Trophoblast cell (in vitro differentiated cells and primary cell): ENCODE measurements around the gene C11orf42.
"Not testable (repeated sequence)": the region's sequence is repeated elsewhere in the genome, so short reads cannot be mapped to it uniquely, and the experiment has no call there.

Source experiments
- DNase-seq, 2 donors: peaks; one replicate each; pipeline ENCODE4 v3.0.0-alpha.2; 2016
- H2AFZ ChIP-seq: 2 replicates; pipeline ENCODE4 v1.6.1; 2013; ENCODE audit warnings: low read length, moderate library complexity, mild to moderate bottlenecking; ENCODE audit not compliant: insufficient read depth, poor library complexity
- H2AK5ac ChIP-seq: 2 replicates; pipeline ENCODE4 v1.6.1; 2013; ENCODE audit warnings: mild to moderate bottlenecking, low read length
- H2BK120ac ChIP-seq: 2 replicates; pipeline ENCODE4 v1.6.1; 2013; ENCODE audit warnings: low read length, mild to moderate bottlenecking, moderate library complexity; ENCODE audit not compliant: insufficient read depth, poor library complexity
- H2BK12ac ChIP-seq: 2 replicates; pipeline ENCODE4 v1.6.1; 2013; ENCODE audit warnings: mild to moderate bottlenecking, low read length, moderate library complexity
- H2BK5ac ChIP-seq: 2 replicates; pipeline ENCODE4 v1.6.1; 2013; ENCODE audit warnings: low read length, low read depth, moderate library complexity, mild to moderate bottlenecking; ENCODE audit not compliant: poor library complexity
- H3K14ac ChIP-seq: 2 replicates; pipeline ENCODE4 v1.6.1; 2013; ENCODE audit warnings: mild to moderate bottlenecking, low read length
- H3K18ac ChIP-seq: 2 replicates; pipeline ENCODE4 v1.6.1; 2013; ENCODE audit warnings: mild to moderate bottlenecking, low read length
- H3K23ac ChIP-seq: 2 replicates; pipeline ENCODE4 v1.6.1; 2013; ENCODE audit warnings: low read length
- H3K27ac ChIP-seq: 2 replicates; pipeline ENCODE4 v1.5.1; 2013; ENCODE audit warnings: low read depth, mild to moderate bottlenecking, inconsistent platforms, low read length, moderate library complexity
- H3K27me3 ChIP-seq: 2 replicates; pipeline ENCODE4 v1.6.1; 2013; ENCODE audit warnings: inconsistent platforms, mild to moderate bottlenecking, low read length, moderate library complexity; ENCODE audit not compliant: insufficient read depth
- H3K36me3 ChIP-seq, 2 experiments: 1 replicate in 1 of 2; 2 replicates in 1 of 2; pipeline ENCODE4 v1.6.1; 2013; ENCODE audit warnings: low read length in 2 of 2, mild to moderate bottlenecking in 2 of 2, moderate library complexity in 1 of 2; ENCODE audit not compliant: insufficient read depth in 2 of 2, control insufficient read depth in 1 of 2
- H3K4ac ChIP-seq: 2 replicates; pipeline ENCODE4 v1.6.1; 2013; ENCODE audit warnings: low read depth, mild to moderate bottlenecking, low read length, moderate library complexity
- H3K4me1 ChIP-seq, 2 experiments: 1 replicate in 1 of 2; 2 replicates in 1 of 2; pipeline ENCODE4 v1.6.1; 2013; ENCODE audit warnings: low read length in 2 of 2, mild to moderate bottlenecking in 2 of 2, moderate library complexity in 1 of 2; ENCODE audit not compliant: insufficient read depth in 2 of 2, control insufficient read depth in 1 of 2
- H3K4me2 ChIP-seq: 2 replicates; pipeline ENCODE4 v1.6.1; 2013; ENCODE audit warnings: inconsistent platforms, mild to moderate bottlenecking, low read length, moderate library complexity
- H3K4me3 ChIP-seq: 2 replicates; pipeline ENCODE4 v1.5.1; 2013; ENCODE audit warnings: mild to moderate bottlenecking, low read depth, low read length, inconsistent platforms
- H3K79me1 ChIP-seq: one replicate; pipeline ENCODE4 v1.6.1; 2013; ENCODE audit warnings: low read length
- H3K79me2 ChIP-seq: 2 replicates; pipeline ENCODE4 v1.6.1; 2013; ENCODE audit warnings: low read length, mild to moderate bottlenecking; ENCODE audit not compliant: control insufficient read depth, insufficient read depth, poor library complexity
- H3K9ac ChIP-seq: 2 replicates; pipeline ENCODE4 v1.6.1; 2013; ENCODE audit warnings: mild to moderate bottlenecking, low read length
- H3K9me3 ChIP-seq: 2 replicates; pipeline ENCODE4 v1.6.1; 2013; ENCODE audit warnings: low read depth, mild to moderate bottlenecking, control low read depth, inconsistent platforms, low read length; ENCODE audit not compliant: insufficient read depth
- H4K12ac ChIP-seq: 2 replicates; pipeline ENCODE4 v1.6.1; 2013; ENCODE audit warnings: low read depth, mild to moderate bottlenecking, low read length, moderate library complexity
- H4K8ac ChIP-seq: 2 replicates; pipeline ENCODE4 v1.6.1; 2013; ENCODE audit warnings: low read depth, mild to moderate bottlenecking, low read length, moderate library complexity
- H4K91ac ChIP-seq: one replicate; pipeline ENCODE4 v1.6.1; 2013; ENCODE audit warnings: low read depth, mild to moderate bottlenecking, low read length, moderate library complexity
- WGBS: extraction: QIAGEN DNeasy Blood & Tissue Kit; methylation state at CpG from one replicate; pipeline ENCODE4 v1.1.7; 2013; ENCODE audit warnings: missing lambda C conversion rate; ENCODE audit not compliant: insufficient read length, insufficient coverage; ENCODE audit errors: extremely low coverage; 5-methylcytosine and 5-hydroxymethylcytosine counted together

C11orf42 gene

DNA sequence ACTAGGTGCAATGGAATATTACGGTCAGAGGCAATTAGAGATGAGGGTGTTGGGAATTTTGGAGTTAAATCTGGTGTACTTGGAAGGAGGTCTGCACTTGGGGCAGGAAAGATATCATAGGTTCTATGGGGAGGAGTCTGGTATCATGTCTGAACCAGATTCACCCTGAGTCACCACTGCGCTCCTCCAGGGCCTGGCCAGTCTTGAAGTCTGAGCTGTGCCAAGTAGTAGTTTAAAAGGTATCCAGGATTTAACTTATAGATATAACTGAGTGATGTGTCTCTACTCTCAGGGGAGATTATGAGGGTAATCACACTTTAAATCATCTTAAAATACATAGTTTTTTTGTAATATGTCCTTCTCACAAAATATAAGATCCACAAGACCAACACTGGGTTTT, 40.2 kb downstream of the C11orf42 start:
- no peak overlapping the region for H3K4ac ChIP-seq
- no peak overlapping the region for H4K91ac ChIP-seq

DNA sequence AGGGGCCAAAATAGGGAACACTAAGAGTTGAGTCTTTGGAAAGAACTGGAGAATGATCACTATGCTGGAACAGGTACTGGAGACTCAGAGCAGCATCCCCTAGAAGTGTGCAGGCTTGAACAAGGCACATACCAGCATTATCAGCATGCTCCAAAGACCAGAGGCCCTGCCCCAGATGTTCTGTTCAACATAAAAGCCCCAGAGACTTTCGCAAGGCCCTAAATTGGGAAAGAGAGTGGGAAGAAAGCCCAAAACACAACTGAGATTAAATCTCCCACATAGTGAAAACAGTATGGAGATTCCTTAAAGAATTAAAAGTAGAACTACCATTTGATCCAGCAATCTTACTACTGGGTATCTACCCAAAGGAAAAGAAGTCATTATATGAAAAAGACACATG, 42.9 kb downstream of the C11orf42 start:
- Histone ChIP-seq H3K14ac (no peak overlapping the region), H3K9ac (no peak overlapping the region), H3K4me1 (peaks cover 3 to 6% of the 10 kb centered on the region in 2 experiments), H3K4me2 (no peak overlapping the region), H4K8ac (no peak overlapping the region), H3K18ac (no peak overlapping the region), H3K4me3 (no peak overlapping the region), H2AK5ac (no peak overlapping the region), H3K4ac (no peak overlapping the region), H3K27ac (peak overlapping the region; percentile 20), H3K23ac (no peak overlapping the region), H2BK12ac (no peak overlapping the region), H3K27me3 (no peaks in the 10 kb centered on the region), H3K79me1 (peaks cover 8% of the 10 kb centered on the region), H3K79me2 (no peaks in the 10 kb centered on the region), H4K12ac (no peak overlapping the region), H4K91ac (no peak overlapping the region), H2BK120ac (no peak overlapping the region), H3K9me3 (no peaks in the 10 kb centered on the region), H2BK5ac (no peak overlapping the region), H3K36me3 (no peaks in the 10 kb centered on the region), H2AFZ (no peak overlapping the region)
- peak; percentile 71 to 91 for DNase-seq
- no CpG with 5 or more reads among the region's 1 CpG for WGBS

More for the DNA sequence above, 40.2 kb downstream of the C11orf42 start:
- no peak for DNase-seq
- Histone ChIP-seq H4K12ac (no peak overlapping the region), H3K4me2 (no peak overlapping the region), H2AK5ac (no peak overlapping the region), H2BK12ac (no peak overlapping the region), H3K23ac (no peak overlapping the region), H3K4me3 (no peak overlapping the region), H3K27ac (no peak overlapping the region), H3K14ac (no peak overlapping the region), H3K36me3 (no peaks in the 10 kb centered on the region), H3K79me1 (peaks cover 8% of the 10 kb centered on the region), H3K9ac (no peak overlapping the region), H3K18ac (no peak overlapping the region), H3K27me3 (no peaks in the 10 kb centered on the region), H4K8ac (no peak overlapping the region), H2AFZ (no peak overlapping the region), H3K9me3 (no peaks in the 10 kb centered on the region), H3K79me2 (no peaks in the 10 kb centered on the region), H2BK120ac (no peak overlapping the region), H2BK5ac (no peak overlapping the region), H3K4me1 (no peaks in the 10 kb centered on the region)
- WGBS, result 100% methylated on average over 1 of the region's 2 CpGs

DNA sequence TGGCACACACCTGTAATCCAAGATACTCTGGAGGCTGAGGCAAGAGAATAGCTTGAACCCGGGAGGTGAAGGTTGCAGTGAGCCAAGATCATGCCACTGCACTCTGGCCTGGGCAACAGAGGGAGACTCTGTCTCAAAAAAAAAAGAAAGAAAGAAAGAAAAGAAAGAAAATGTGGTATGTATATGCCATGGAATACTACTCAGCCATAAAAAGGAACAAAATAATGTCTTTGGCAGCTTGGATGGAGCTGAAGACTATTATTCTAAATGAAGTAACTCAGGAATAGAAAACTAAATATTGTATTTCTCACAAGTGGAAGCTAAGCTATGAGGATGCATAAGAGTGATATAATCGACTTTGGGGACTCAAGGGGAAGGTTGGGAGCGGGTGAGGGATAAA, 43.5 kb downstream of the C11orf42 start:
- H3K18ac ChIP-seq, H3K4me3 ChIP-seq, H3K4ac ChIP-seq, H3K36me3 ChIP-seq, H3K9ac ChIP-seq, H3K14ac ChIP-seq, H3K4me2 ChIP-seq, H2BK120ac ChIP-seq, H3K23ac ChIP-seq, H4K12ac ChIP-seq, H3K79me1 ChIP-seq, DNase-seq, H3K79me2 ChIP-seq, H2AFZ ChIP-seq, H4K8ac ChIP-seq, H2BK12ac ChIP-seq, H3K9me3 ChIP-seq, H2AK5ac ChIP-seq, H4K91ac ChIP-seq, H3K4me1 ChIP-seq, H3K27me3 ChIP-seq: not testable (repeated sequence)
- H2BK5ac ChIP-seq, result peak overlapping the region; percentile 32
- no CpG with 5 or more reads among the region's 3 CpGs for WGBS
- H3K27ac ChIP-seq, result peak overlapping the region; percentile 68

DNA sequence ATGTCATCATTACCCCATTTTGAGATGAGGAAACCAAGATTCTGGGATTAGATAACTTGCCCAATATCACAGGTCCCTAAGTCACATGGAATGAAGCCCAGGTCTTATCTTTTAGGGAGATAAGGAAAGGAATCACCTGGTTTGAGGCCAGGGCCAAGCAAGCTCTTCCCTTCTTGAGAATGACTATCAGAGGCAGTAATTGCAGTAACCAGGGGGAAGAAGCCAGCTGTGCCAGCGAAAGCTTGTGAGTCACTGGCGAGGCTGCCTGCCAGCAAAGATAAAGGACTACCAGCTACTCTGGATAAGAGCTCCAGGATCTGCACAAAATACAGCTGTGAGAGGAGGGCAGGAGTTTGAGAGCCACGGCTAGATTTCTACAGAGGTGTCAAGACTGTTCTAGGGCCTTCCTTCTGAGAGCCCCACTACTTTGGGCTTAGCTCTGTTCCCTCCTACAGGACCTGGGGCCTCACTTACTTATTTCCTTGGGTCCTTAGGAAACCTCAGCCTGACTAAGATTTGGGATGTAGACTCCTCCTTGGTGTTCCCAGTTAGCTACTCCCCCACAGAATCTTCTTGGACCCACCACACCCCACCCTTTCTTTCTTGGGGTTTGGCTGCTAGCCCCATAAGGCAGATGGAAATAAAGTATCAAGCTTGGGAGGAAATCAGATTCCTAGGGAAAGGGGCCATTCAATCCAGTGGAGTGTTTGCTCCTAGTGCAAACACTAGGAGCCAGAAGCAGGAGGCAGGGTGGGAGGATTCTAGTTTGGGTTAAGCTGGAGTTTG, 44.6 kb downstream of the C11orf42 start:
- Histone ChIP-seq H2AFZ (no peak overlapping the region), H3K9me3 (no peaks in the 10 kb centered on the region), H3K27ac (peak overlapping the region; percentile 48), H3K4me1 (peaks cover 3 to 6% of the 10 kb centered on the region in 2 experiments), H3K23ac (no peak overlapping the region), H4K91ac (peak overlapping the region; percentile 76), H4K12ac (no peak overlapping the region), H2BK120ac (peak overlapping the region; percentile 49), H4K8ac (peak overlapping the region; percentile 2), H3K36me3 (no peaks in the 10 kb centered on the region), H3K4me3 (no peak overlapping the region), H3K9ac (no peak overlapping the region), H3K4me2 (no peak overlapping the region), H3K27me3 (no peaks in the 10 kb centered on the region), H3K14ac (peak overlapping the region; percentile 15), H2AK5ac (no peak overlapping the region), H2BK5ac (peak overlapping the region; percentile 14), H2BK12ac (no peak overlapping the region), H3K4ac (no peak overlapping the region), H3K18ac (peak overlapping the region; percentile 53), H3K79me1 (peaks cover 6% of the 10 kb centered on the region), H3K79me2 (no peaks in the 10 kb centered on the region)
- no CpG with 5 or more reads among the region's 3 CpGs for WGBS
- DNase-seq, result peak; percentile 90 to 95
